GM19455 (cell line): ENCODE results near the gene NTM.

ENCODE experiments used
- ATAC-seq: cut with Tn5 transposase; IDR thresholded peaks from one replicate; pipeline ENCODE4 v1.9.1; 2021; ENCODE audit not compliant: unreplicated experiment

The NTM gene

DNA sequence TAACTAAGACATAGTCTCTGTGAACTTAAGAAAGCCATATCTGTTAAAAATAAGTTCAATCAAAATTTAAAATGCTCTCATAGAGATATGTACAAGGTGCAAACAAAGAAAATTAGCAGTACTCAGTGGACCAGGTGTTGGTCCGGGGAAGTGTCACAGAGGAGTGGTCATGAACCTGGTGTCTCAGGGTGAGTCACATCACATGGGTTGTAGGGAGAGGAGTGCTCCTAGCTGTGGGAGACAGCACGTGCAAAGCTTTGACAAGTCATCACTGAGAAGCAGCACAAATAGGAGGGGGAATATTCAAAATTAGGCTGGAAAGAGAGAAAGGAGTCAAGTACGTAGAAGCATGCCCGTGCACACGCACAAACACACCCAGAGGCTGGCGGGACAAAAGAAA, 438.1 kb downstream of the NTM start:
- ATAC-seq: no peak

DNA sequence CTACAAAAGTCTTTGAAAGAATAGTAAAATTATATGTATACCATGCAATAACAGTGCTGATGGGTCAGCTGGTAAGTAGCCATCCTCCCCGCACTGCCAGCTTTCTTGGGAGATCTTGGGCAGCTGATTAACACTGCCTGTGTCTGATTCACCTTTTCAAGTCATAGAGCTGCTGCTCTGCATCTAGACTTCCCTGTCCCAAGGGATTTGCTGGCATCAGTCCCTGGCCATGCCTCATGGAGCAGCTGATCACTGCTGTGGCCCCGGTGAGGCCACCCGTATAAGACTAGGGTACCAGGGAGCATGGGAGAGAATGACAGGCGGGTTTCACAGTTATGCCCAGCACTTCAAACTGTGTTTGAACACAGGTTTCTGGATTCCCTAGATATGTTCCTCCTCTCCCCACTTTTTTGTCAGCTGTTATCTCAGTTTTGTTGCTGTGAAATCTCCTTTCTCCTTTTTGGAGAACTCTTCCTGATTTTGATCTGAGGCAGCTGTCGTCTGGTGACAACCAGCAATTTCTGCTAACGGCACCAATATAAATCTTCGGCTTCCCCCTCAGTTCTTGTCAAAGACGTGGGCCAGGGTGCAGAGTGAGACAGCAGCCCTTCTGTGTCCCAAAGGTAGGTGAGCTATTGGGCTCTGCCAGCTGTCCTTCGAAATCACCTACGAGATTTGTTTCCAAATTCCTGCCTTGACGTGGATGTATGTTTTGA, 438.9 kb downstream of the NTM start:
- no peak for ATAC-seq

DNA sequence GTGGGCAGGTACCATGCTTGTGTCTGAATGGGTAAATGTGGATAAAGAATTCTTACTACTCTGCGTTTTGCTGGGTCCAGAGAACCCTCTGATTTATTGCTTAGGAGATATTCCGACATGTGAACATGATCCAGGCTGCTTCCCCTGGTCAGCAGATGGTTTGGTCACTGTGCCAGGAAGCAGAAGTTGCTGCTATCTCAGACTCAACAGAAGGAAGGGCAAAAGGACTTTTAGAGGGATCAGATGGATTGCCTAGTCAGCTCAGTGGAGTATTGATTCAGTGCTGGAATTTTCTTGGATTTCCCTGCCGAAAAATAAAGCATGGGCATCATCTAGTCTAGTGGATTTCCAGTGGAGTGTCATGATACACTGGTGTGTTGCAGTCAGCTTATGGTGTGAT, 440.1 kb downstream of the NTM start:
- ATAC-seq: no peak

- no peak for ATAC-seq
These were observed 441.0 kb downstream of the NTM start for GRCh38 chr11:131811383-131811782.

DNA sequence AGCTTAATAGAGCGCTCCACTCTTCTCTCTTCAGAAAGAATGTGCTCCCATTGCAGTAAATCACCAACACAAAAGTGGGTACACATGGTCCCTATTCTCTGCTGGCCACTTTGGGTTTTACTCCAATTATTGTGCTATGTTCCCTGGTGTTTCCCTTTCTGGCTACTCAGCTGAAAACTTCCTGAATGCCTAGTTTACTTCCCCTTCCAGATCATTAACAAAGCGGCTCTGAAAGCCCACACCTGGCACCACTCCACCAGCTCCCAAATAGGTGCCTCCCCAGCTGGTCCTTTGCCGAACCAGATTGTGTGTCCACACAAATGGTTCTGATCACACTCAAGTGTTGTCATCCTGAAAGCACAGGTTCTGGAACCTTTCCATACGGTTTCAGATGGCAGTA, 443.7 kb downstream of the NTM start:
- no peak for ATAC-seq

GRCh38 chr11:131815590-131815989, 445.2 kb downstream of the NTM start:
- ATAC-seq: no peak

DNA sequence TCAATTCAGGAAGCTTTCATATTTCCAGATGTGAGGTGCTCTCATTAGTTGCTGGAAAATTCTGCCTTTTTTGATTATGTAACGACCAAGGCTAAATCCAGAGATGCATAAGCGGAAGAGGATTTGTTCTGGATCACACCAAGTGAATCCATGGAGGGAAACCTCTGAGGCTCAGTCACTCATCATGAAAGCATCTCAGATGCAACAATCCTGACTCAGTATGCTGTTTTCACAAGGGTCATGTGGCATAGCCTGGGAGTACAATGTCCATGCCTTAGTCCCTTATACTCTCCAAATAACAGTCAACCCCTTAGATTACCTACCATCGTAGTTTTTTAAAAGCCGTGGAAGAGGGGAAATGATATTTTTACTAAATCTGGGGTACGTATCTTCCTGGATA, 445.6 kb downstream of the NTM start:
- no peak for ATAC-seq

GRCh38 chr11:131817687-131818188, 447.3 kb downstream of the NTM start:
- no peak for ATAC-seq

- ATAC-seq: no peak
These were observed 449.4 kb downstream of the NTM start for GRCh38 chr11:131819865-131820264.

GRCh38 chr11:131822506-131822905, 452.1 kb downstream of the NTM start:
- ATAC-seq: no peak

DNA sequence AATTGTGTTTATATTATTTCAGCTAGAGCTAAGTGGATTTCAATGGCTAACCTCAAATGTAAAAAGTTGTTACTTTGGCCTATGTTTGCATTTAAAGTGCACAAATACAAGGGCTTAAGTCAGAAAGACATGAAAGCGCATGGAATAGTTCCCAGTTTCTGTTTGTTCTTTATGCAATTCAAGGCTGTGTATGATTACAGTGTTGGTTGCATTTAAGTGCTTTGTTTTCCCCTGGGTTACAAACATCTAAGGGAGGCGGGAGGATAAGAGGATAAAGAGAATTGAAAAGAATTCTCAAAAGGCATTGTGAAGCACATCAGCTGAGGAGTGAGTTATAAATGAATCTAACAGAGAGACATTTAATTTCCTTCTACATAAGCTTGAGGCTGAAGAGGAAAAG, 453.4 kb downstream of the NTM start:
- ATAC-seq: no peak

DNA sequence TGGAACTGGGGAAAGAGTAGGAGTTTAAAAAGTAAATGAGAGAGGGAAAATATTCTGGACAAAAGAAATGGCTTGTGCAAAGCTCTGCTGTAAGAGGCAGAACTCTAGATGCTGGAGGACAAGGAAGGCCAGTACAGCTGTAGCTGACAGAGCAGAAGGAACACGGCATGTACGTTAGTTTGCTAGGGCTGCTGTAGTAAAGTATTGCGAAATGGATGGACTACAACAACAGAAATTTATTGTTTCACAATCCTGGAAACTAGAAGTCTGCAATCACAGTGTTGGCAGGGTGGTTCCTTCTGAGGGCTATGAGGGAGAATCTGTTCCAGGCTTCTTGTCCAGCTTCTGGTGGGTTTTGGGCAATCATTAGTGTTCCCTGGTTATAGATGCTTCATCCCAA, 454.4 kb downstream of the NTM start:
- no peak for ATAC-seq

GRCh38 chr11:131827430-131827829, 457.0 kb downstream of the NTM start:
- ATAC-seq: no peak

DNA sequence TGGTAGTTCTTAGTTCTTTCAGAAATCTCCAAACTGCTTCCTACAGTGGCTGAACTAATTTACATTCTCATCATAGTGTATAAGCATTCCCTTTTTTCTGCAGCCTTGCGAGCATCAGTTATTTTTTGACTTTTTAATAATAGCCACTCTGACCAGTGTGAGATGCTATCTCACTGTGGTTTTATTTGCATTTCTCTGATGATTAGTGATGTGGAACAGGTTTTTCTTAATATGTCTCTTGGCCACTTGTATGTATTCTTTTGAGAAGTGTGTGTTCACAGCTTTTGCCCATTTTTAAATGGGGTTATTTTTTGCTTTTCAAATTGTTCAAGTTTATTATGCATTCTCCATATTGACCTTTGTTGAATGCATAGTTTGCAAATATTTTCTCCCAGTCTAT, 459.3 kb downstream of the NTM start:
- no peak for ATAC-seq

GRCh38 chr11:131832079-131832478, 461.7 kb downstream of the NTM start:
- no peak for ATAC-seq

DNA sequence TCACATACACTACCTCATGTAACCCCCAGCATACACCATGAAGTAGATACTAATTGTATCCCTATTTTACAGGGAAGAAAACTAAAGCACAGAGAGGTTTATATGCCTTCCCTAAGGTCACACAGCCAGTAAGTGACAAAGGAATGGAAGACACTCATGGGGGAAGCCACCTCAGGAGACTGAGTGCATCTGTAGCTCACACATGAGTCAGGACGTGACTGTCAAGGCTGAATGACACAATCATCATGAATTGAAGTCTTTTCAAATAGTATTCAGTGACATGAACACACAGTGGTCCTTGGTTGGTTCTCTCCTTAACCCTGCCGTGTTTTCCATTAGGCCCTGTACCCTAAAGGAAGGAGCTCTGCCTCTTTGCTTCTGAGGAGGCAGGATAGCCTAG, 463.0 kb downstream of the NTM start:
- ATAC-seq: no peak

- ATAC-seq: no peak
These were observed 467.1 kb downstream of the NTM start for GRCh38 chr11:131837562-131837961.

DNA sequence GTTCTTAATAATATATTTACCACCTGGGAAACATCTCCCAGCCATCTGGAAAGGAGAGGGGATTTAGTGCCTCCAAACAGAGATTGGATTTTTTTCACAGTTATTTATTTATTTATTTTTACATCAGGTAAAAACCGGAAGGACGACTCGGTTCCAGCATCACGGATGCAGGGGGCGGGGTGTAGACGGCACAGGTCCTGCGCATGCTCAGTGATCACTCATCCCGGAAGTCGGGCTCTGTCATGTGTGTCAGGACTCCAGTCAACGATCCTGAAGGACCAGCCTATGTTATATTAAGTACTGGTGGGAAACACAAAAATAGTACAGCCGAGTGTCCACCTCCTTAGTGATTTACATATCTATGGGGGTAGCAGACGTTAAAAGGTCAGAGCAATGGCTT, 467.6 kb downstream of the NTM start:
- ATAC-seq: no peak

- ATAC-seq: no peak
These were observed 468.9 kb downstream of the NTM start for GRCh38 chr11:131839326-131839725.

- ATAC-seq: no peak
These were observed 470.1 kb downstream of the NTM start for GRCh38 chr11:131840545-131840944.

DNA sequence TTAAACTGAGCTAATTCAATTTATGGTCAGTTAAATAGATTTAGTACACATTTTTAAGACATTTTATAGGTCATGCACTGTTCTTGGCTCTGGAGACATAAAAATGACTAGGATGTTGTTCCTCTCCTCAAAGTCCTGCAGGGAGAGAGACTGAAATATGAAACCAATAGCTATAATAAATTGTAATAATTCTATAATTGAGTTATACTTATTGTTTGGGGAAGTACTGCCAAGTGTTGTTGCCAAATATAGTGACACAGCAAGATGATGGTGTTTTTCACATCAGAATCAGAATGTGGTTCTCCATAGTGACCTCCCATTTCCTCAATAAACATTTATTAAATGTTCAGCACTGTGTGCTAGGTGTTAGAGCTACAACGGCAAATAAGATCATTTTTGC, 470.6 kb downstream of the NTM start:
- ATAC-seq: no peak

- no peak for ATAC-seq
These were observed 471.7 kb downstream of the NTM start for GRCh38 chr11:131841925-131842635.

GRCh38 chr11:131845255-131845654, 474.8 kb downstream of the NTM start:
- no peak for ATAC-seq
